Cardiac ventricle fibroblast (primary cell): ENCODE results near the gene YDJC. TPM values are rescaled to one million over a fixed set of nuclear protein-coding genes. Genes with fewer than 3 reads are reported as not detected.

ENCODE experiments used
- total RNA-seq: library from RNA; depleted of rRNA; stranded (reverse); fragments of >200 nt; gene quantifications from 2 replicates; pipeline ENCODE4 v1.2.3, GENCODE V29; 2015

The YDJC gene
- 28.7 and 29.8 TPM in 2 replicates for total RNA-seq

GRCh38 chr22:21629255-21630149, at the start of gene YDJC:
YDJC (minus strand) TSS chr22:21630022; CDS start chr22:21630014, 8 bp downstream.

GRCh38 chr22:21641789-21642583, 12.2 kb upstream of the YDJC start, which contains the start of gene SDF2L1:
SDF2L1 (plus strand) TSS chr22:21642302; CDS start chr22:21642337, 35 bp downstream.

GRCh38 chr22:21632237-21632895, 2.5 kb upstream of the YDJC start, which contains the start of gene CCDC116:
CCDC116 (plus strand) TSS chr22:21632760; CDS start chr22:21633182, 422 bp downstream.

Other genes with a start within 250 kb of the YDJC start
- not detected in 2 replicates for gene RIMBP3B, start 246.3 kb downstream of the YDJC start, total RNA-seq
- gene HIC2, start 212.7 kb downstream of the YDJC start, total RNA-seq: 1.7 and 2.0 TPM in 2 replicates
- gene TMEM191C, start 162.6 kb downstream of the YDJC start, total RNA-seq: 0.24 TPM in 1 of 2 replicates, not detected in the other
- under 0.01 and 0.68 TPM in 2 replicates for gene RIMBP3C, start 78.6 kb downstream of the YDJC start, total RNA-seq
- 41.9 and 47.4 TPM in 2 replicates for gene UBE2L3, start 62.3 kb downstream of the YDJC start, total RNA-seq
- gene CCDC116, start 2.7 kb upstream of the YDJC start, total RNA-seq: 0.19 and 0.34 TPM in 2 replicates
- 31.1 and 45.0 TPM in 2 replicates for gene SDF2L1, start 12.3 kb upstream of the YDJC start, total RNA-seq
- 20.0 and 26.1 TPM in 2 replicates for gene PPIL2, start 36.0 kb upstream of the YDJC start, total RNA-seq
- 0.39 and 4.9 TPM in 2 replicates for gene YPEL1, start 105.8 kb upstream of the YDJC start, total RNA-seq
- gene MAPK1, start 237.6 kb upstream of the YDJC start, total RNA-seq: 35.8 and 39.6 TPM in 2 replicates